ENCODE results near the gene MRPL54. TPM values are rescaled to one million over a fixed set of nuclear protein-coding genes. Genes with fewer than 3 reads are reported as not detected.

Gene MRPL54
- total RNA-seq, 4 donors from 2014 or later = 47.6 to 93.8 (median 66.5) TPM

GRCh38 chr19:3784607-3785450 is 22.3 kb downstream of the MRPL54 start:
- no peak for TF ChIP-seq CTCF (IDR thresholded peaks at IDR 0.05; ENCODE audit: low read depth)

- TF ChIP-seq CTCF (IDR thresholded peaks at IDR 0.05; ENCODE audit: low read depth) = no peak
Observed at GRCh38 chr19:3785451-3785937, 23.0 kb downstream of the MRPL54 start.

GRCh38 chr19:3785938-3786824 is 23.7 kb downstream of the MRPL54 start, which contains the start of gene MATK:
TSS of gene MATK (minus strand) at chr19:3786381. CDS start at chr19:3785135, 1,246 bp downstream.
- TF ChIP-seq CTCF (IDR thresholded peaks at IDR 0.05; ENCODE audit: low read depth) = no peak

- no peak for TF ChIP-seq CTCF (IDR thresholded peaks at IDR 0.05; ENCODE audit: low read depth)
Observed at GRCh38 chr19:3788996-3789778, 26.7 kb downstream of the MRPL54 start.

- TF ChIP-seq CTCF (IDR thresholded peaks at IDR 0.05; ENCODE audit: low read depth) = no peak
Observed at GRCh38 chr19:3790209-3790734, 27.8 kb downstream of the MRPL54 start.

GRCh38 chr19:3790941-3791340 is 28.5 kb downstream of the MRPL54 start:
- TF ChIP-seq CTCF (IDR thresholded peaks at IDR 0.05; ENCODE audit: low read depth) = no peak

Measured in subcutaneous adipose tissue (tissue), 4 donors.